Measurements from ENCODE around the gene CITED4.

The CITED4 gene

GRCh38 chr1:40884055-40884795 is 22.1 kb upstream of the CITED4 start:
- DNase-seq, result no peak

GRCh38 chr1:40880813-40881549 is 18.8 kb upstream of the CITED4 start:
- no peak for DNase-seq

- DNase-seq, result no peak
Measured at GRCh38 chr1:40879482-40880175, 17.5 kb upstream of the CITED4 start.

- DNase-seq, result no peak
Measured at GRCh38 chr1:40878906-40879305, 16.7 kb upstream of the CITED4 start.

GRCh38 chr1:40877698-40878097 is 15.5 kb upstream of the CITED4 start:
- no peak for DNase-seq

- DNase-seq, result no peak
Measured at GRCh38 chr1:40876891-40877290, 14.7 kb upstream of the CITED4 start.

GRCh38 chr1:40876436-40876761 is 14.2 kb upstream of the CITED4 start:
- no peak for DNase-seq

- DNase-seq, result no peak
Measured at GRCh38 chr1:40873863-40874472, 11.8 kb upstream of the CITED4 start.

GRCh38 chr1:40872276-40872675 is 10.1 kb upstream of the CITED4 start:
- no peak for DNase-seq

GRCh38 chr1:40870135-40870728 is 8.1 kb upstream of the CITED4 start:
- DNase-seq, result no peak

GRCh38 chr1:40868051-40868723 is 6.0 kb upstream of the CITED4 start:
- no peak for DNase-seq

GRCh38 chr1:40861224-40862003 is 749 bp downstream of the CITED4 start:
- DNase-seq, result peak; percentile 54

- no peak for DNase-seq
Measured at GRCh38 chr1:40860706-40861223, 1.4 kb downstream of the CITED4 start.

- DNase-seq, result no peak
Measured at GRCh38 chr1:40858856-40859416, 3.2 kb downstream of the CITED4 start.

- no peak for DNase-seq
Measured at GRCh38 chr1:40857737-40858136, 4.4 kb downstream of the CITED4 start.

- no peak for DNase-seq
Measured at GRCh38 chr1:40856656-40857302, 5.4 kb downstream of the CITED4 start.

- no peak for DNase-seq
Measured at GRCh38 chr1:40856116-40856515, 6.0 kb downstream of the CITED4 start.

- DNase-seq, result peak; percentile 42
Measured at GRCh38 chr1:40855513-40855912, 6.7 kb downstream of the CITED4 start.

- DNase-seq, result no peak
Measured at GRCh38 chr1:40853885-40854170, 8.3 kb downstream of the CITED4 start.

- DNase-seq, result no peak
Measured at GRCh38 chr1:40853113-40853884, 8.9 kb downstream of the CITED4 start.
